IMR-90 (cell line): ENCODE results near the gene EBLN2. TPM values are rescaled to one million over a fixed set of nuclear protein-coding genes. Genes with fewer than 3 reads are reported as not detected.

Experiments
- ATAC-seq: fragments of 200-7000 bp; cut with Tn5 transposase; 2 replicates; pipeline ENCODE4 v1.9.1; 2020; ENCODE audit warnings: low read depth, mild to moderate bottlenecking, moderate library complexity
- BruUV-seq: library from RNA; stranded (reverse); fragments of 400-500 nt; replicated peaks from 2 replicates; lab custom pipeline; 2021; lab: Mats Ljungman, UMichigan
- CTCF ChIA-PET: fragments of 300-600 bp; formaldehyde crosslinking; extraction: SDS; loops from one replicate; lab custom pipeline; 2021; ENCODE audit warnings: antibody characterized with exemption; lab: Yijun Ruan, JAX
- POLR2A ChIA-PET: fragments of 300-600 bp; sonication (Branson Sonifier 250); formaldehyde crosslinking; loops from one replicate; lab custom pipeline; 2022; ENCODE audit warnings: antibody characterized with exemption; ENCODE audit not compliant: unreplicated experiment; lab: Charles Lee
- DNase-seq: peaks from one replicate; pipeline ENCODE4 v3.0.0; 2013
- H2AFZ ChIP-seq: replicated peaks from 2 replicates; pipeline ENCODE3; 2013; ENCODE audit warnings: low read length, mild to moderate bottlenecking; ENCODE audit not compliant: poor library complexity
- H2AK5ac ChIP-seq: 2 replicates; pipeline ENCODE4 v1.6.1; 2013; ENCODE audit warnings: low read depth, low read length, inconsistent platforms
- H2AK9ac ChIP-seq: replicated peaks from 2 replicates; pipeline ENCODE3; 2013; ENCODE audit warnings: mild to moderate bottlenecking, low read depth, low read length, moderate library complexity; ENCODE audit not compliant: poor library complexity
- H2BK120ac ChIP-seq: 2 replicates; pipeline ENCODE4 v1.6.1; 2013; ENCODE audit warnings: low read depth, low read length, inconsistent platforms
- H2BK15ac ChIP-seq: 3 replicates; pipeline ENCODE4 v1.6.1; 2013; ENCODE audit warnings: low read depth, low read length, inconsistent platforms
- H2BK20ac ChIP-seq: 2 replicates; pipeline ENCODE4 v1.6.1; 2013; ENCODE audit warnings: low read depth, mild to moderate bottlenecking, inconsistent platforms, low read length, moderate library complexity
- H2BK5ac ChIP-seq: 2 replicates; pipeline ENCODE4 v1.6.1; 2013; ENCODE audit warnings: mild to moderate bottlenecking, low read depth, low read length, inconsistent platforms; ENCODE audit not compliant: poor library complexity, severe bottlenecking
- H3K14ac ChIP-seq: replicated peaks from 2 replicates; pipeline ENCODE4 v1.6.1; 2013; ENCODE audit warnings: low read depth, low read length, inconsistent platforms
- H3K18ac ChIP-seq: 2 replicates; pipeline ENCODE4 v1.6.1; 2013; ENCODE audit warnings: low read depth, low read length, control low read depth
- H3K23ac ChIP-seq: 2 replicates; pipeline ENCODE4 v1.6.1; 2013; ENCODE audit warnings: low read depth, low read length, inconsistent platforms
- H3K27ac ChIP-seq: 2 replicates; pipeline ENCODE4 v1.5.1; 2013; ENCODE audit warnings: mild to moderate bottlenecking, control low read depth, low read length; ENCODE audit not compliant: insufficient read depth
- H3K27me3 ChIP-seq: 2 replicates; pipeline ENCODE4 v1.6.1; 2013; ENCODE audit warnings: low read length; ENCODE audit not compliant: control insufficient read depth, insufficient read depth
- H3K36me3 ChIP-seq: 2 replicates; pipeline ENCODE4 v1.6.1; 2013; ENCODE audit warnings: low read length, mixed read lengths; ENCODE audit not compliant: control insufficient read depth, insufficient read depth
- H3K4ac ChIP-seq: 2 replicates; pipeline ENCODE4 v1.6.1; 2013; ENCODE audit warnings: low read depth, low read length, inconsistent platforms
- H3K4me1 ChIP-seq: 2 replicates; pipeline ENCODE4 v1.6.1; 2013; ENCODE audit warnings: low read length, mixed read lengths; ENCODE audit not compliant: control insufficient read depth, insufficient read depth
- H3K4me2 ChIP-seq: 2 replicates; pipeline ENCODE4 v1.6.1; 2013; ENCODE audit warnings: low read depth, mild to moderate bottlenecking, control low read depth, low read length, moderate library complexity
- H3K4me3 ChIP-seq: 2 replicates; pipeline ENCODE4 v1.5.1; 2013; ENCODE audit warnings: low read depth, mild to moderate bottlenecking, control low read depth, low read length, moderate library complexity; ENCODE audit not compliant: insufficient read depth
- H3K56ac ChIP-seq: 2 replicates; pipeline ENCODE4 v1.6.1; 2013; ENCODE audit warnings: low read length, inconsistent platforms; ENCODE audit not compliant: insufficient read depth; ENCODE audit errors: extremely low read depth
- H3K79me1 ChIP-seq, 2 experiments: 2 replicates each; pipeline ENCODE4 v1.6.1; 2013; ENCODE audit warnings: low read length in 2 of 2, inconsistent platforms in 1 of 2, low read depth in 1 of 2
- H3K9ac ChIP-seq: 2 replicates; pipeline ENCODE4 v1.6.1; 2013; ENCODE audit warnings: low read depth, low read length, control low read depth
- H3K9me1 ChIP-seq: 2 replicates; pipeline ENCODE4 v1.6.1; 2013; ENCODE audit warnings: low read length, inconsistent platforms; ENCODE audit not compliant: insufficient read depth
- H3K9me3 ChIP-seq: 2 replicates; pipeline ENCODE4 v1.6.1; 2013; ENCODE audit warnings: low read length; ENCODE audit not compliant: control insufficient read depth, insufficient read depth
- H4K20me1 ChIP-seq: 2 replicates; pipeline ENCODE4 v1.6.1; 2013; ENCODE audit warnings: low read length, inconsistent platforms; ENCODE audit not compliant: insufficient read depth
- H4K5ac ChIP-seq: 2 replicates; pipeline ENCODE4 v1.6.1; 2013; ENCODE audit warnings: mild to moderate bottlenecking, low read depth, low read length, control low read depth
- H4K8ac ChIP-seq, 2 experiments: 2 replicates each; pipeline ENCODE4 v1.6.1; 2013; ENCODE audit warnings: low read depth in 2 of 2, low read length in 2 of 2, control low read depth in 1 of 2, inconsistent platforms in 1 of 2
- H4K91ac ChIP-seq: 2 replicates; pipeline ENCODE4 v1.6.1; 2013; ENCODE audit warnings: low read depth, low read length, inconsistent platforms; ENCODE audit not compliant: insufficient read depth
- FOS ChIP-seq: fragments of 150-350 bp; IDR thresholded peaks from 2 replicates; pipeline ENCODE4 v1.6.1; 2016; ENCODE audit warnings: low read depth, low read length
- WGBS, 2 experiments: methylation state at CpG; one replicate each; pipeline versions ENCODE4 v1.1.5 to v1.1.7; 2013; ENCODE audit warnings: missing lambda C conversion rate in 2 of 2; ENCODE audit not compliant: insufficient read length in 1 of 2; ENCODE audit errors: extremely low coverage in 2 of 2; 5-methylcytosine and 5-hydroxymethylcytosine counted together
- dilution Hi-C: fragments of 300-500 bp; cut with HindIII; formaldehyde crosslinking; loops from one replicate; pipeline ENCODE4 v1.14.3; 2018; ENCODE audit warnings: low sequenced_read_pairs; ENCODE audit not compliant: unreplicated experiment
- in situ Hi-C: fragments of 300-500 bp; cut with MboI; formaldehyde crosslinking; loops from 3 replicates; pipeline ENCODE4 v1.14.3; 2019; ENCODE audit warnings: low sequenced_read_pairs, inconsistent platforms, mixed read lengths
- intact Hi-C: fragments of 100-400 bp; cut with micrococcal nuclease; formaldehyde crosslinking; loops from 2 replicates; pipeline ENCODE4 v1.10.0; 2022
- polyA plus RNA-seq, 3 experiments: library from polyadenylated mRNA; depleted of rRNA; stranded (reverse); fragments of >200 nt; gene quantifications; 2 replicates each; pipeline ENCODE4 v1.2.3, GENCODE V29; 2012; ENCODE audit warnings: low replicate concordance in 1 of 3
- total RNA-seq: library from RNA; depleted of rRNA; stranded (reverse); fragments of >200 nt; gene quantifications from 2 replicates; pipeline ENCODE4 v1.2.3, GENCODE V29; 2012

Gene EBLN2
- total and polyA plus RNA-seq, 2 of the 4 experiments (the other 2 are of a cell fraction) = 2.5 to 7.7 TPM

DNA sequence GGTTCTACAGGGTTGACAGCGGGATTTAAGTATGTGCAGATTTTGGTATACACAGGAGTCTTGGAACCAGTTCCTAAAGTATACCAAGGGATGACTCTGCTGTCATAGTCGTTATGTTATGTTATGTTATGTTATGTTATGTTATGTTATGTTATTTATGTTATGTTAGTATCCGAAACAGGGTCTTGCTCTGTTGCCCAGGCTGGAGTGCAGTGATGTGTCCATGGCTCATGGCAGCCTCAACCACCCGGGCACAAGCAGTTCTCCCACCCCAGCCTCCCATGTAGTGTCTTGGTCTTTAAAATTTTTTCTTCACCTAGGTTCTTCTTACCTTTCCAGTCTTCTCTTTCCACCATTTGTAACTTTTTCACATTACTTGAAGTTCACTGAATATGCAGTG lies 43.2 kb upstream of the EBLN2 start:
- no peak overlapping the region for H2BK5ac ChIP-seq
- H2AK9ac ChIP-seq = no peak overlapping the region
- no peak overlapping the region for H3K18ac ChIP-seq
- H2BK15ac ChIP-seq = no peak overlapping the region
- peaks cover 16% of the 10 kb centered on the region for H3K9me1 ChIP-seq
- in situ Hi-C loops = no loop called here
- peaks cover 9% of the 10 kb centered on the region for H3K36me3 ChIP-seq
- intact Hi-C loops = no loop called here
- H2BK120ac ChIP-seq = no peak overlapping the region
- no peak overlapping the region for H3K4me2 ChIP-seq
- POLR2A ChIA-PET = no interaction called here
- H3K9me3 ChIP-seq = no peaks in the 10 kb centered on the region
- WGBS, 2 experiments = no CpG with 5 or more reads among the region's 4 CpGs
- no peak overlapping the region for H3K27ac ChIP-seq
- H3K79me1 ChIP-seq = peaks cover 2 to 51% of the 10 kb centered on the region in 2 experiments; a peak in 3 of 4 replicates
- H3K27me3 ChIP-seq = no peaks in the 10 kb centered on the region
- no peak overlapping the region for H3K14ac ChIP-seq
- no peak overlapping the region for H3K9ac ChIP-seq
- no peak overlapping the region for H3K56ac ChIP-seq
- dilution Hi-C loops = no loop called here
- no peak overlapping the region for H2BK20ac ChIP-seq
- H4K8ac ChIP-seq = no peak overlapping the region
- no peak overlapping the region for H3K4me3 ChIP-seq
- H3K4ac ChIP-seq = no peak overlapping the region
- no peak overlapping the region for H2AFZ ChIP-seq
- no peak overlapping the region for H4K91ac ChIP-seq
- no peak overlapping the region for H2AK5ac ChIP-seq
- no peak overlapping the region for H4K5ac ChIP-seq
- CTCF ChIA-PET = no interaction called here
- peaks cover 96% of the 10 kb centered on the region for H4K20me1 ChIP-seq
- DNase-seq (no peak), ATAC-seq (no peak)
- H3K4me1 ChIP-seq = peaks cover 7% of the 10 kb centered on the region
- H3K23ac ChIP-seq = no peak overlapping the region
- no TSS peak for BruUV-seq
- TF ChIP-seq FOS = no peak
